Lower leg skin (tissue), 3 donors: ENCODE results near the gene SYCP2L.

Source experiments
- CTCF ChIP-seq, 3 donors: fragments of 450-650 bp; IDR thresholded peaks; one replicate each; pipeline ENCODE4 v1.5.1; 2016; ENCODE audit warnings: antibody characterized with exemption in 3 of 3, mild to moderate bottlenecking in 3 of 3, moderate library complexity in 2 of 3
- POLR2A ChIP-seq, 2 donors: fragments of 450-650 bp; IDR thresholded peaks; one replicate each; pipeline ENCODE4 v1.6.1; 2016 to 2017; ENCODE audit warnings: antibody characterized with exemption in 2 of 2, mild to moderate bottlenecking in 1 of 2, moderate library complexity in 1 of 2

GRCh38 chr6:10854922-10855632 lies 31.8 kb upstream of the SYCP2L start:
- TF ChIP-seq POLR2A (IDR thresholded peaks at IDR 0.05) (no peak), CTCF (IDR thresholded peaks at IDR 0.05) (no peak)
